ENCODE data around the gene TMEM43.

DNA sequence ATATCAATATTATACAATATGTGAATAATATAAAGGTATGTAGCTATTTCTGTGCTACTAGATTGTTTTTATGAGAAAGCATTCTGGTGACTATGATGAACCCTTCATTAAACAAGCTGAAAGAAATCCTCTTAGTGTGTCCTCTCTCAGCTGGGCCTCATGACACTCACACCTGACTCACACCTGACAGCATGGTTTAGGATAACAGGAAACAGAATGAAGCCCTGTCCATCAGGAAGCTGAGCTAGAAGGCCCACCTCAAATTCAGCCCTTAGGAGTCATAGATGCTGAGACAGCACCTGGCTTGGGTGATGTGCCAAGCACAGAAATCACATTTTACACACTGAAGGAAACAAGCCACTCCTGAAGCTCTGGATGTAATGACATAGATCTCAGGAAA lies 31.0 kb upstream of the TMEM43 start:
- TF ChIP-seq, protein P1, sequence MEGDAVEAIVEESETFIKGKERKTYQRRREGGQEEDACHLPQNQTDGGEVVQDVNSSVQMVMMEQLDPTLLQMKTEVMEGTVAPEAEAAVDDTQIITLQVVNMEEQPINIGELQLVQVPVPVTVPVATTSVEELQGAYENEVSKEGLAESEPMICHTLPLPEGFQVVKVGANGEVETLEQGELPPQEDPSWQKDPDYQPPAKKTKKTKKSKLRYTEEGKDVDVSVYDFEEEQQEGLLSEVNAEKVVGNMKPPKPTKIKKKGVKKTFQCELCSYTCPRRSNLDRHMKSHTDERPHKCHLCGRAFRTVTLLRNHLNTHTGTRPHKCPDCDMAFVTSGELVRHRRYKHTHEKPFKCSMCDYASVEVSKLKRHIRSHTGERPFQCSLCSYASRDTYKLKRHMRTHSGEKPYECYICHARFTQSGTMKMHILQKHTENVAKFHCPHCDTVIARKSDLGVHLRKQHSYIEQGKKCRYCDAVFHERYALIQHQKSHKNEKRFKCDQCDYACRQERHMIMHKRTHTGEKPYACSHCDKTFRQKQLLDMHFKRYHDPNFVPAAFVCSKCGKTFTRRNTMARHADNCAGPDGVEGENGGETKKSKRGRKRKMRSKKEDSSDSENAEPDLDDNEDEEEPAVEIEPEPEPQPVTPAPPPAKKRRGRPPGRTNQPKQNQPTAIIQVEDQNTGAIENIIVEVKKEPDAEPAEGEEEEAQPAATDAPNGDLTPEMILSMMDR (IDR thresholded peaks at IDR 0.05; ENCODE audit: low read depth, low read length): no peak
- TF ChIP-seq EZH2phosphoT487 (IDR thresholded peaks at IDR 0.05; ENCODE audit: low read depth): no peak
